Adrenal gland (tissue), 12 donors: ENCODE data around the gene ATOSA. TPM values are rescaled to one million over a fixed set of nuclear protein-coding genes. Genes with fewer than 3 reads are reported as not detected.

Experiments used
- DNase-seq, 7 donors: peaks; one replicate each; pipeline ENCODE4 v3.0.0-alpha.2; 2019 to 2020
- H3K27ac ChIP-seq, 5 donors: fragments of 200-600 bp; sonication (generic) in 4 of 5; 1 replicate in 3 of 5; 2 replicates in 2 of 5; pipeline versions ENCODE4 v1.5.1 to v1.8.0; 2016 to 2020; ENCODE audit warnings: mild to moderate bottlenecking in 1 of 5
- H3K27me3 ChIP-seq: fragments of 200-600 bp; 2 replicates; pipeline ENCODE4 v1.8.0; 2021
- H3K36me3 ChIP-seq, 2 donors: fragments of 200-600 bp; replicated peaks in 1 of 2; 1 replicate in 1 of 2; 2 replicates in 1 of 2; pipeline versions ENCODE4 v1.5.1 to v1.8.0; 2018 to 2022
- H3K4me1 ChIP-seq, 2 donors: fragments of 200-600 bp; replicated peaks in 1 of 2; 1 replicate in 1 of 2; 2 replicates in 1 of 2; pipeline versions ENCODE4 v1.5.1 to v1.8.0; 2018 to 2021
- H3K4me3 ChIP-seq, 4 donors: fragments of 200-600 bp; sonication (generic) in 3 of 4; one replicate each; pipeline ENCODE4 v1.5.1; 2016 to 2018
- H3K9me3 ChIP-seq, 3 donors: fragments of 200-600 bp; sonication (generic) in 1 of 3; replicated peaks in 1 of 3; 1 replicate in 2 of 3; 2 replicates in 1 of 3; pipeline versions ENCODE4 v1.5.1 to v1.8.0; 2016 to 2021
- POLR2A ChIP-seq, 2 donors: fragments of 450-650 bp; IDR thresholded peaks; one replicate each; pipeline ENCODE4 v1.6.1; 2017; ENCODE audit warnings: antibody characterized with exemption in 2 of 2, mild to moderate bottlenecking in 2 of 2, moderate library complexity in 1 of 2
- WGBS, 4 donors: extraction: QIAGEN DNeasy Blood & Tissue Kit in 2 of 4; methylation state at CpG; one replicate each; pipeline versions ENCODE4 v1.1.5 to v1.1.7; 2013 to 2017; 5-methylcytosine and 5-hydroxymethylcytosine counted together
- intact Hi-C, 2 donors: fragments of 100-400 bp; cut with DNase I; formaldehyde crosslinking; loops; one replicate each; pipeline versions ENCODE4 v1.14.1 to v1.15.0; 2022 to 2023
- polyA plus RNA-seq, 3 donors: library from polyadenylated mRNA; stranded (reverse); fragments of 200-250 nt in 2 of 3; fragments of 350-450 nt in 1 of 3; fragmentation: Illumina TruSeq in 1 of 3; extraction: RNeasy Lipid Tissue Mini Kit (QIAGEN cat#74804) in 1 of 3; gene quantifications; one replicate each; pipeline ENCODE4 v1.2.3, GENCODE V29; 2013 to 2014
- total RNA-seq, 9 donors: library from RNA; depleted of rRNA in 4 of 9; stranded (reverse); fragments of >200 nt in 4 of 9; fragments of 120-200 nt in 1 of 9; fragmentation: NEBNext Ultra II Directional in 1 of 9; extraction: Animal tissue kit (Norgen Biotek cat#: 25700) in 1 of 9; gene quantifications; one replicate each; pipeline versions ENCODE4 v1.1.0 to v1.2.4, GENCODE V29; 2013 to 2023
- TF ChIP-seq, protein P1 (sequence below), 6 experiments: fragments of 450-650 bp in 4 of 6; fragments of 200-600 bp in 2 of 6; sonication (generic) in 1 of 6; IDR thresholded peaks; 1 replicate in 5 of 6; 2 replicates in 1 of 6; pipeline versions ENCODE4 v1.5.1 to v1.8.0; 2016 to 2021; ENCODE audit warnings: antibody characterized with exemption in 6 of 6, mild to moderate bottlenecking in 2 of 6, moderate library complexity in 1 of 6
- donor health status: healthy with polysubstance abuse.
- donor health status: Bipolar disorder and iron deficiency.
- donor health status: DM: yes; HTN: yes; CAD: no.
- donor health status: DM: no; HTN: no; CAD: no.
- donor health status: DM: no; HTN: no; CAD: no.
- donor health status: DM: yes; HTN: yes; CAD: no.

ATOSA gene
- total and polyA plus RNA-seq, 12 donors: 26.0 to 128 (median 53.8) TPM

DNA sequence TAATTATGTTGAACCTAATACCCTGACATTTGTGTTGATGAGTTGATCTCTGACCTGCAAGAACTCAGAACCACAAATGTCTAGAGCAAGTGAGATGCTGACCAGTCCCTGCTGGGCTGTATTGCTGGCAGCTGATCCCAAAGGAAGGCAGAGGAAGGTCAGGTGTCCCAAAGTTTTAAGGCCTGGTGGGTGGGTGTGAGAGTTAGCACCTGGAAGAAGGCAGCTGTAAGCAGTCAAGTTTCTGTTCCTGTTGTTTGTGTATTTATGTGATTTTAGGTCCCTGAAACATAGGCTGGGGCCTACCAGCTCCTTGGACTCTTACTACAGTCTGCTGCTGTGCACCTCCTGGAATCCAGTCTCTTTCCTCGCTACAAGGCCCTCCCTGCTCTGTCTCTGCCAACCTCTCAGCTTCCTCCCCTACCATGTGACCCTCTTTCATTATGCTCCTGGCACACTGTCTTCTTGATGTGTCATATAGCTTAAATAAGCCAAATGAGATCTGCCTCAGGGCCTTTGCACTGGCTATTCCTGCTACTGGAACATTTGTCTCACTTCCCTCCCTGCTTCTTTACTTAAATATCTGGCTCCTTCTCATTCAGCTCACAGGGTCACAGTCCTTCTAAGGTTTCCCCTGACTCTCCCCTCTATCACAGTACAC is 31.0 kb upstream of the ATOSA start:
- TF ChIP-seq, protein P1, sequence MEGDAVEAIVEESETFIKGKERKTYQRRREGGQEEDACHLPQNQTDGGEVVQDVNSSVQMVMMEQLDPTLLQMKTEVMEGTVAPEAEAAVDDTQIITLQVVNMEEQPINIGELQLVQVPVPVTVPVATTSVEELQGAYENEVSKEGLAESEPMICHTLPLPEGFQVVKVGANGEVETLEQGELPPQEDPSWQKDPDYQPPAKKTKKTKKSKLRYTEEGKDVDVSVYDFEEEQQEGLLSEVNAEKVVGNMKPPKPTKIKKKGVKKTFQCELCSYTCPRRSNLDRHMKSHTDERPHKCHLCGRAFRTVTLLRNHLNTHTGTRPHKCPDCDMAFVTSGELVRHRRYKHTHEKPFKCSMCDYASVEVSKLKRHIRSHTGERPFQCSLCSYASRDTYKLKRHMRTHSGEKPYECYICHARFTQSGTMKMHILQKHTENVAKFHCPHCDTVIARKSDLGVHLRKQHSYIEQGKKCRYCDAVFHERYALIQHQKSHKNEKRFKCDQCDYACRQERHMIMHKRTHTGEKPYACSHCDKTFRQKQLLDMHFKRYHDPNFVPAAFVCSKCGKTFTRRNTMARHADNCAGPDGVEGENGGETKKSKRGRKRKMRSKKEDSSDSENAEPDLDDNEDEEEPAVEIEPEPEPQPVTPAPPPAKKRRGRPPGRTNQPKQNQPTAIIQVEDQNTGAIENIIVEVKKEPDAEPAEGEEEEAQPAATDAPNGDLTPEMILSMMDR (IDR thresholded peaks at IDR 0.05): no peak
- TF ChIP-seq POLR2A (IDR thresholded peaks at IDR 0.05): no peak
- intact Hi-C loops: no loop called here
- no peaks in the 10 kb centered on the region for H3K4me1 ChIP-seq
- 94 to 100% (median 97%) methylated on average over 1 of the region's 1 CpG for WGBS, 4 donors
- H3K27ac ChIP-seq: no peak overlapping the region
- H3K36me3 ChIP-seq: no peaks in the 10 kb centered on the region
- DNase-seq: no peak
- no peaks in the 10 kb centered on the region for H3K27me3 ChIP-seq
- H3K9me3 ChIP-seq: no peaks in the 10 kb centered on the region
- H3K4me3 ChIP-seq: no peak overlapping the region

DNA sequence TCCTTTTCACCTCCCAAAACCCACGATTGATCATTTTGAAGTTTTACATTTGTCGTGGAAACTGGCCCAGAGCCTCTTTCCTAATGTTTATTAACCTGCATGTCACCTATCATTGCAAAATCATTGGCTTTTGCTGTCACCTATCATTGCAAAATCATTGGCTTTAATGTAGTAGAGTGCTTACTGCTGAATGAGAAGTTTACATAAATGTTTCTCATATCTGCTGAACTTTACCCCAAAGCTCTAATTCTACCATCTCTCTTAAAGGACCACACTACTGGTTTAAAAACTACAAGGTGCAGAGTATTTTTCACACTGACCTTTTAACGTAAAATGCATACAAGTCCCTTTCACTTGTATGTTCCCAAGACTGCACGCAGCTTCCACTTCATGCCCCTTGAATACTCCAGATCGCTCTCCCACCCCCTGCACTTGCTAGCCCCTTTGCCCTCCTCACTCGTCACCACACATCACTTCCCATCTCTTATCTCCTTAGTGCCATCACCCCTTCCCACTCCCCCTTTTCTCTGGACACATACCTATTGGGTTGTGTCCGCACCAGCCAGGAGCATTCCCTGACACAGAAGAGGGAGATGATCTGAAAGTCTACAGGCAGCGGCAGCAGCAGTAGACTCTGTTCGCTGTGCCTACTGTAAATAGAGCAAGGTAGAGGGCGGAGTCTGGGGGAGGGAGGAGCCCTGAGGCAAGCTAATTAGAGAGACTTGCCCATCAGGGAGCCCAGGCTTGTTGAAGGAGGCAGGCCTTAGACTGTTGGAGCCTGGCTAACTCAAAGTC is 30.2 kb upstream of the ATOSA start:
- H3K4me3 ChIP-seq: no peak overlapping the region
- no peaks in the 10 kb centered on the region for H3K4me1 ChIP-seq
- DNase-seq: no peak
- WGBS, 4 donors: 84 to 92% (median 85%) methylated on average over 10 of the region's 10 CpGs
- no peaks in the 10 kb centered on the region for H3K27me3 ChIP-seq
- no peak overlapping the region for H3K27ac ChIP-seq
- intact Hi-C loops: no loop called here
- H3K9me3 ChIP-seq: no peaks in the 10 kb centered on the region
- H3K36me3 ChIP-seq: no peaks in the 10 kb centered on the region
- TF ChIP-seq, protein P1 (IDR thresholded peaks at IDR 0.05): no peak
- TF ChIP-seq POLR2A (IDR thresholded peaks at IDR 0.05): no peak

DNA sequence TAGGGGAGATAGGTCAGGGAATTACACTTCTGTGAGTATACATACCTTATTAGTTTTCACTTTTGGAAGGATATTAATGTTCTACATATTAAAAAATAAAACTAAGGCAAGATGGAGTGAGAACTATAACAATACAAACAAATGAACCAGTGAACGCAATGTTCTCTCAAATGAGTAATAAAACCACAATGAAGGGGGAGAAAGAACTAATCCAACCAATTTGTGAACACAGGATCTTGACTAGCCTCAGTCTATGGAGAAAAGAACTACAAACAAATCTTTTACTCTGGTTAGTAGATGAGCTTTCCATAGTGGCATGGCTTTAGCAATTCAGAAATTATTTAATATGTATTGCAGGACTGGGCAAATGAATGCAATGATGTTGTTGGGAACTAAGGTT is 26.9 kb upstream of the ATOSA start:
- no peak overlapping the region for H3K27ac ChIP-seq
- TF ChIP-seq POLR2A (IDR thresholded peaks at IDR 0.05): no peak
- TF ChIP-seq, protein P1 (IDR thresholded peaks at IDR 0.05): no peak
- intact Hi-C loops: no loop called here
- no peaks in the 10 kb centered on the region for H3K4me1 ChIP-seq
- 77 to 100% (median 87%) methylated on average over 1 of the region's 1 CpG for WGBS, 4 donors
- no peaks in the 10 kb centered on the region for H3K27me3 ChIP-seq
- no peak for DNase-seq
- H3K4me3 ChIP-seq: no peak overlapping the region
- H3K36me3 ChIP-seq: no peaks in the 10 kb centered on the region
- H3K9me3 ChIP-seq: no peaks in the 10 kb centered on the region

DNA sequence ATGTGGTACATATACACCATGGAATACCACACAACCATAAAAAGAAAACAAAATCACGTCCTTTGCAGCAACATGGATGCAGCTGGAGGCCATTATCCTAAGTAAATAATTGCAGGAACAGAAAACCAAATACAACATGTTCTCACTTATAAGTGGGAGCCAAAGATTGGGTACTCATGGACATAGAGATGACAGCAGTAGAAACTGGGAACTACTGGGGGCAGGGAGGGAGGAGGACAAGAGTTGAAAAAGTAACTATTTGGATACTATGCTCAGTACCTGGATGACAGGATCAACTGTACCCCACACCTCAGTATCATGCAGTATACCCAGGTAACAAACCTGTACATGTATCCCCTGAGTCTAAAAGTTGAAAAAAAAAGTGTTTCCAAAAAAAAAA is 23.2 kb upstream of the ATOSA start:
- Histone ChIP-seq H3K9me3 (no peaks in the 10 kb centered on the region), H3K4me1 (no peaks in the 10 kb centered on the region), H3K27me3 (no peaks in the 10 kb centered on the region), H3K36me3 (no peaks in the 10 kb centered on the region), H3K27ac (no peak overlapping the region), H3K4me3 (no peak overlapping the region)
- DNase-seq: no peak
- whole genome bisulfite sequencing, 4 donors: 83 to 91% (median 90%) methylated on average over 1 of the region's 1 CpG
- no peak for TF ChIP-seq POLR2A (IDR thresholded peaks at IDR 0.05)
- TF ChIP-seq, protein P1 (IDR thresholded peaks at IDR 0.05): no peak
- intact Hi-C loops: no loop called here
